ENCODE data around the gene KIF12. TPM values are rescaled to one million over a fixed set of nuclear protein-coding genes. Genes with fewer than 3 reads are reported as not detected.

The KIF12 gene
- total and polyA plus RNA-seq, 12 donors = 0.10 to 0.56 (median 0.30) TPM; not detected in 6

GRCh38 chr9:114119242-114120191, 20.4 kb upstream of the KIF12 start:
- Histone ChIP-seq H3K4me1 (replicated peaks in 1 of 2) (no peaks in the 10 kb centered on the region), H3K9me3 (replicated peaks in 1 of 3) (no peaks in the 10 kb centered on the region), H3K36me3 (replicated peaks in 1 of 2) (no peaks in the 10 kb centered on the region), H3K27ac (no peak overlapping the region), H3K27me3 (peaks cover 13% of the 10 kb centered on the region), H3K4me3 (no peak overlapping the region)
- no peak for DNase-seq
- WGBS, 4 donors = 51 to 60% (median 55%) methylated on average over 8 to 9 of the region's 9 CpGs
- intact Hi-C loops (cut with DNase I) = no loop called here
- TF ChIP-seq, protein P1, sequence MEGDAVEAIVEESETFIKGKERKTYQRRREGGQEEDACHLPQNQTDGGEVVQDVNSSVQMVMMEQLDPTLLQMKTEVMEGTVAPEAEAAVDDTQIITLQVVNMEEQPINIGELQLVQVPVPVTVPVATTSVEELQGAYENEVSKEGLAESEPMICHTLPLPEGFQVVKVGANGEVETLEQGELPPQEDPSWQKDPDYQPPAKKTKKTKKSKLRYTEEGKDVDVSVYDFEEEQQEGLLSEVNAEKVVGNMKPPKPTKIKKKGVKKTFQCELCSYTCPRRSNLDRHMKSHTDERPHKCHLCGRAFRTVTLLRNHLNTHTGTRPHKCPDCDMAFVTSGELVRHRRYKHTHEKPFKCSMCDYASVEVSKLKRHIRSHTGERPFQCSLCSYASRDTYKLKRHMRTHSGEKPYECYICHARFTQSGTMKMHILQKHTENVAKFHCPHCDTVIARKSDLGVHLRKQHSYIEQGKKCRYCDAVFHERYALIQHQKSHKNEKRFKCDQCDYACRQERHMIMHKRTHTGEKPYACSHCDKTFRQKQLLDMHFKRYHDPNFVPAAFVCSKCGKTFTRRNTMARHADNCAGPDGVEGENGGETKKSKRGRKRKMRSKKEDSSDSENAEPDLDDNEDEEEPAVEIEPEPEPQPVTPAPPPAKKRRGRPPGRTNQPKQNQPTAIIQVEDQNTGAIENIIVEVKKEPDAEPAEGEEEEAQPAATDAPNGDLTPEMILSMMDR (IDR thresholded peaks at IDR 0.05) = no peak
- no peak for TF ChIP-seq POLR2A (IDR thresholded peaks at IDR 0.05)

GRCh38 chr9:114117996-114118830, 19.1 kb upstream of the KIF12 start:
- Histone ChIP-seq H3K4me1 (replicated peaks in 1 of 2) (no peaks in the 10 kb centered on the region), H3K9me3 (replicated peaks in 1 of 3) (no peaks in the 10 kb centered on the region), H3K4me3 (no peak overlapping the region), H3K27ac (no peak overlapping the region), H3K27me3 (peaks cover 18% of the 10 kb centered on the region), H3K36me3 (replicated peaks in 1 of 2) (no peaks in the 10 kb centered on the region)
- intact Hi-C loops (cut with DNase I) = no loop called here
- WGBS, 4 donors = 71 to 82% (median 80%) methylated on average over 16 to 21 of the region's 21 CpGs
- TF ChIP-seq, protein P1 (IDR thresholded peaks at IDR 0.05) = no peak
- TF ChIP-seq POLR2A (IDR thresholded peaks at IDR 0.05) = no peak
- no peak for DNase-seq

- H3K36me3 ChIP-seq (replicated peaks in 1 of 2) = no peaks in the 10 kb centered on the region
- H3K4me1 ChIP-seq (replicated peaks in 1 of 2) = no peaks in the 10 kb centered on the region
- 83 to 95% (median 92%) methylated on average over 7 of the region's 7 CpGs for WGBS, 4 donors
- DNase-seq = no peak
- H3K27ac ChIP-seq = no peak overlapping the region
- H3K27me3 ChIP-seq = peaks cover 18% of the 10 kb centered on the region
- no peak overlapping the region for H3K4me3 ChIP-seq
- intact Hi-C loops (cut with DNase I) = no loop called here
- TF ChIP-seq, protein P1 (IDR thresholded peaks at IDR 0.05) = no peak
- no peak for TF ChIP-seq POLR2A (IDR thresholded peaks at IDR 0.05)
- no peaks in the 10 kb centered on the region for H3K9me3 ChIP-seq (replicated peaks in 1 of 3)
Observed at GRCh38 chr9:114117614-114117995, 18.5 kb upstream of the KIF12 start.

- 80 to 90% (median 83%) methylated on average over 8 to 12 of the region's 12 CpGs for WGBS, 4 donors
- H3K9me3 ChIP-seq (replicated peaks in 1 of 3) = no peaks in the 10 kb centered on the region
- no peak overlapping the region for H3K4me3 ChIP-seq
- no peaks in the 10 kb centered on the region for H3K4me1 ChIP-seq (replicated peaks in 1 of 2)
- H3K27ac ChIP-seq = no peak overlapping the region
- no peak for TF ChIP-seq POLR2A (IDR thresholded peaks at IDR 0.05)
- TF ChIP-seq, protein P1 (IDR thresholded peaks at IDR 0.05) = no peak
- H3K36me3 ChIP-seq (replicated peaks in 1 of 2) = no peaks in the 10 kb centered on the region
- no peak for DNase-seq
- intact Hi-C loops (cut with DNase I) = no loop called here
- peaks cover 18% of the 10 kb centered on the region for H3K27me3 ChIP-seq
Observed at GRCh38 chr9:114116126-114116747, 17.1 kb upstream of the KIF12 start.
